GM19238 (cell line): ENCODE measurements around the gene ISG20.
"Not testable (repeated sequence)": the region's sequence is repeated elsewhere in the genome, so short reads cannot be mapped to it uniquely, and the experiment has no call there.

Experiments
- DNase-seq: peaks from one replicate; pipeline ENCODE4 v3.0.0; 2011; ENCODE audit warnings: low spot score; ENCODE audit not compliant: insufficient read length

The ISG20 gene

DNA sequence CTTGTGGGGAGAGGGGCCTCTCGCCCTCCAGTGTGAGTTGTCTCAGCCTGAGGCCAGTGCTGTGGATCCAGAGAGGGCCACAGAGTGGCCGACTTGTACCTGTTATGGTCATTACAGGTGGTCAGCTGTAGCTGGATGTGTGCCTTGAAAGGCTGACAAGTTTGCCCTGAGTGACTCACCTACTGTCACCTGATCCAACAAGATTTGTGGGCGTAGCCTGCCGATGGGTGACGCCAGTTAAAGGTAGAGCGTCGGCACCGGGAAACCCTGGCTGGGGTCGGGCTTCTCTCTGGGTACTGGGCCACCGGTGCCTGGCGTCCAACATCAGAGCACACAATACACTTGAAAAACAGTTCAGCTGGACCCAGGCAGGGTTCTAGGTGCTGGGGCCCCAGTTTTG lies 2.8 kb upstream of the ISG20 start:
- no peak for DNase-seq

GRCh38 chr15:88636654-88637053 lies 2.2 kb upstream of the ISG20 start:
- DNase-seq = no peak

- DNase-seq = no peak
These were observed 1.4 kb upstream of the ISG20 start for GRCh38 chr15:88637436-88637835.

DNA sequence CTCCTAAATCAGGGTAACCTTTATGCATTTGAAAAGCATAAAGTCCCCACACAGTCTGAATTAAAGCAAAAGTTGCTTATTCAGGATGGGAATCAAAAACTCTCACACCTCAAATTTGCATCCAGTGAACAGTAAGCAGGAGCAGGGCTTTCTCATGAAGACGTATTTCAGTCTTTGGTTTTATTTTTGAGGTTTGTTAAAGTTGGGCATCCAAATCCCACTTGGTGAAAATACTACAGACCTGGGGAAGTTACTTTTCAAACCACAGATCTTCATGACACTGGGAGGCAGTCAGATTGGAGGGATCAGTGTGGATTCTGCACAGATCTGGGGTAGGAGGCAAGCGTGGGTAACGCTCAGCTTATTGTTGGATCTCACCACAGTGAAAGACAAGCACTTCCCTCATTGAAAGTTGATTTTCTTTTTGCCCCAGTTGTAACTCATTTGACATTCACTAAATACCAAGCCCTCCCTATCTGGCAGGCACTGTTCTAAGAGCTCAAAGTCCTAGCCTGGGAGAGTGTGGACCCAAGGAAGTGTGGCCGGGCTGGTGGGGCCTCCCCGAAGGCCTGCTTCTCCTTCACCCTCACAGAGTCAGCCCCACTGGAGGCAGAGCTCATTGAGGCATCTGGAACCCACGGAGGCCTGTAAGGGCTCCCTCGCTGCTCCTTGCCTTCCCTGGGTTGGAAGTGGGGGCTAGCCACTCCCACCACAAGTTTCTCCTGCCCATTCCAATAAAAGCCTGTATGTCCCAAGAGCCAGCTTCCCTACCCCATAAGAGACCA lies 783 bp upstream of the ISG20 start:
- no peak for DNase-seq

DNA sequence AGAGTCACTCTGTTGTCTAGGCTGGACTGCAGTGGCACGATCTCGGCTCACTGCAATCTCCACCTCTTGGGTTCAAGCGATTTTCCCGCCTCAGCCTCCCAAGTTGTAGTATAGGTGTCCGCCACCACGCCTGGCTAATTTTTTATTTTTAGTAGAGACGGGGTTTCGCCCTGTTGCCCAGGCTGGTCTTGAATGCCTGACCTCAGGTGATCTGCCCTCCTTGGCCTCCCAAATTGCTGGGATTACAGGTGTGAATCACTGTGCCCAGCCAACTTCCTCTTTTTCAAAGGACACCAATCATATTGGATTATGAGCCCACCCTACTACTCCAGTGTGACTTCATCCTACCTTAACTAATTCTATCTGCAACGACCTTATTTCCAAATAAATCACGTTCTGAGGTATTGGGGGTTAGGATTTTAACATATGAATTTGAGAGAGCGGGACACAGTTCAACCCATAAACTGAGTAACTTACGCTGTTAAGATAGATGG lies 3.2 kb downstream of the ISG20 start:
- DNase-seq = no peak

DNA sequence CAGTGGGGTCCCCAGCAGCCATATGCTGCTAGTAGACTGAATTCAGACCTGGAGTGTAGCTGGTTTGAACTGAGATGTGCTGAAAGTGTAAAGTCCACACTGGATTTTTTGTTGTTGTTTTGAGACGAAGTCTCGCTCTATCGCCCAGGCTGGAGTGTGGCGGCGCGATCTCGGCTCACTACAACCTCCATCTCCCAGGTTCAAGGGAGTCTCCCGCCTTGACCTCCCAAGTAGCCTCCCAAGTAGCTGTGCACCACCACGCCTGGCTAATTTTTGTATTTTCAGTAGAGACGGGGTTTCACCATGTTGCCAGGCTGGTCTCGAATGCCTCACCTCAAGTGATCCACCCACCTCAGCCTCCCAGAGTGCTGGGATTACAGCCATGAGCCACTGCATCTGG lies 3.7 kb downstream of the ISG20 start:
- DNase-seq = not testable (repeated sequence)

GRCh38 chr15:88644741-88645140 lies 5.9 kb downstream of the ISG20 start:
- DNase-seq = no peak

GRCh38 chr15:88645171-88646087 lies 6.6 kb downstream of the ISG20 start:
- DNase-seq = no peak

DNA sequence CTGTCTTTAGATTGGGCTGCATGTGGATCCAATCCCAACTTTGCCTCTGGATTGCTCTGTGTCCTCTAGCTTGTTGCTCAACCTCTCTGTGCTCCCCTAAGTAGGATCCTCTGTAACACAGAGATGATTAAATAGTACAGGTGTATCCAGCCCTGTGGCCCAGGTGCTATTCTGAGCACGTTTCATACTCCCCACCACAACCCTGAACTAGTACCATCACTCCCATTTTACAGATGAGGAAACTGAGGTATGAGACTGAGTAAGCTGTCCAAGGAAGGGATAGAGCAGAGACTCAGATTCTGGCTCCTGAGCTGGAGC lies 7.2 kb downstream of the ISG20 start:
- DNase-seq = no peak

DNA sequence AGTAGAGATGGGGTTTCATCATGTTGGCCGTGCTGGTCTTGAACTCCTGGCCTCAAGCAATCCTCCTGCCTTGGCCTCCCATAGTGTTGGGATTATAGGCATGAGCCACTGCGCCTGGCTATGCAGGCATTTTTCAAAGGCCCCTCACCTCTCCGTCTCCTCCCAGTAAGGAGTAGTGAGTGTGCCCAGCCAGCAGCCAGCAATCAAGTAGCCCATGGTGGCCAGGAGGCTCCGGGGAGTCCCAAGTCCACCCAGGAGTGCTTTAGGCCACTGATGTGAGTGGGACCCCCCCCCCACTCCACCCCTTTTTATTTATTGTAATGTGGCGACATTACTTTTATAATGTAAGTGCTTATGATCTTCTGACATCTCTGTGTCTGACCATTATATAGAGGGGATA lies 8.1 kb downstream of the ISG20 start:
- DNase-seq = no peak

DNA sequence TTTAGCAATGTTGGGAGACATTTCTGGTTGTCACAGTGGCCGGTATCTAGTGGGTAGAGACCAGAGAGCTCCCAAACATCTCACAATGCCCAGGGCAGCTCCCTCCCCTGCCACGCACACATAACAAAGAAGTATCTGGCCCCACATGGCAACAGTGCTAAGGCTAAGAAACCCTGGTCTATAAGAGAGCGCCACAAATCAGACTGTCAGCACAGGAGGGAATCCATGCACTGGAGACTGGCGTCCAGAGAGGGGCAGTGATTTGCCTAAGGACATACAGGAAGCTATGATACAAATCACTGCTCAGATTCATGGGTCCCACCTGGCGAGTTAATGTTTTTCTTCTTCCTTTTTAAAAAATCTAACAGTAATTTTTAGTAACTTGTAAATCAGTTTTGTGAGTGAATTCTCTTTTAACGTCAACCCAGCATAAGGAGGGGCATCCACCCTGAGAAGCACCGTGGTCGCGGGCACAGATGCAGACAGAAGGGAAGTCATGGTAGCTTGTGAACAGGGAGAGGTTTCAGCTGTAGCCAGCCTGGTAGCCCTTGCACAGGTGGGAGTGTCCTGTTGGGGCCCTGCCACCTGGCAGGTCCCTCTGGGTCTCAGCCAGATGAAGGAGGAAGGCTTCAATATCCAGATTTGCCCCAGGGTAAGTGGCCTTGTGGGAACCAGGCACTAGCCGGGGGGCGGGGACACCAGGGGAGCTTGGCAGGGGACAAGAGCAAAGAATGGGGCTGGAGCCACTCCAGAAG lies 8.7 kb downstream of the ISG20 start:
- DNase-seq = no peak

GRCh38 chr15:88648357-88649214 lies 9.8 kb downstream of the ISG20 start:
- DNase-seq = no peak

GRCh38 chr15:88649286-88649733 lies 10.5 kb downstream of the ISG20 start:
- no peak for DNase-seq

- no peak for DNase-seq
These were observed 11.1 kb downstream of the ISG20 start for GRCh38 chr15:88649753-88650551.

GRCh38 chr15:88650556-88650955 lies 11.7 kb downstream of the ISG20 start:
- DNase-seq = no peak

DNA sequence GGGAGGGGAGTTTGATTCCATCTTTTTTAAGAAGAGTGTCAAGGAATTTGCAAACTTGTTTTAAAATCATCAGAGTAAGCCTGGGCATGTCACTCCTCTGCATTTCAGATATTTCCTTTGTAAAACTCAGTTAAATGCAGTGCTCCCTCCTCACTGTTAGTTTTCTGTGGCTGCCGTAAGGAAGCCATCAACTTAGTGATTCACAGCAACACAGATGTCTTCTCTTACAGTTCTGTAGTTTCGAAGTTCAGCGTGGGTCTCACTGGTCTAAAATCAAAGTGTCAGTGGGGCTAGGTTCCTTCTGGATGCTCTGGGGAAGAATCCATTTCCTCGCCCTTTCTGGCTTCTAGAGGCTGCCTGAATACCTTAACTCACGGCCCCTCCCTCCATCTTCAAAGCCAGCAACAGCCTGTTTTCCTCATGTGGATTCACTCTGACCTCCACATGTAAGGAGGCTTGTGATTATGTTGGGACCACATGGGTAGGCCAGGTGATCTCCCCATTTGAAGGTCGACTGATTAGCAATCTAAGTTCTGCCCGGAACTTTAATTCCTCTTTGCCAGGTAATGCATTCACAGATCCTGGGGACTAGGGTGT lies 12.4 kb downstream of the ISG20 start:
- no peak for DNase-seq

DNA sequence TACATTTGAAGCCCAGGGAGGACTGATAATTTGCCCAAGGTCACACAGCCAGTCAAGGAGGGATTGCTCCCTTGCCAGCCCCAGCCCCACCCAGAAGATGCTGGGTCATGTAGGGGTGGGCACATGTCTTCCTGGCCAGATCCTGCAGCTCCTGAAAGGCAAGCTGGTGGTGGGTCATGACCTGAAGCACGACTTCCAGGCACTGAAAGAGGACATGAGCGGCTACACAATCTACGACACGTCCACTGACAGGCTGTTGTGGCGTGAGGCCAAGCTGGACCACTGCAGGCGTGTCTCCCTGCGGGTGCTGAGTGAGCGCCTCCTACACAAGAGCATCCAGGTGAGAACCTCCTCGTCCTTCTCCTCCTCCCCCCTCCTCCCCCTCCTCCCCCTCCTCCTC lies 13.2 kb downstream of the ISG20 start:
- DNase-seq = no peak

DNA sequence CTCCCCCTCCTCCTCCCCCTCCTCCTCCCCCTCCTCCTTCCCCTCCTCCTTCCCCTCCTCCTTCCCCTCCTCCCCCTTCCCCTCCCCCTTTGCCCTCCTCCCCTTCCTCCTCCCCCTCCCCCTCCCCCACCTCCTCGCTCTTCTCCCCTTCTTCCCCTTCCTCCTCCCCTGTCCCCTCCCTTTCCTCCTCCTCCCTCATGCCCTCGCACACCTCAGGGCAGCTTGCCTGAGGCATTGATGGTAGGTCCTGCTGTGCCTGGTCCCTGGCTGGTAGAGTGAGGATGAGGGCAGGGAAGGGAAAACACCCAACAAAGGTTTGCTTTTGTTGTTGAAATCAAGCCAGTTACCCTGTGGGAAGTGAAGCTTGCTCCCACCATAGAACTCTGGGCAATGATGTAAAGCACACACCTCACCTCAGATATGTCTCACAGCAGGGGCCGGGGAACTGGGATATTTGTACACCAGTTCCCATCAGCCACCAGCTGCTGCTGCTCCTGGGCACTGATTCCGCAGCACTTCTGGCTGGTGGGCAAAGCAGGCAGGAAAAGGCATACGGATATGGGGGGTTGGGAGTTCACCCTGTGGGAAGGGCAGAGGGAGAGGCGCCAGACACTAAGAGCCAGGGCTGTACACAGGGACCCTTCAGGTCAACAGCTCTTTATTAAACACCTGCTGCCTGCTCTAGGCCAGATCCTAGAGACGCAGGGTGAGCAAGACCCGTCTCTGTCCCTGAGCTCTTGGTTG lies 13.8 kb downstream of the ISG20 start:
- DNase-seq = no peak
